Measurements from ENCODE around the gene ARHGEF26.
"Not testable (repeated sequence)": the region's sequence is repeated elsewhere in the genome, so short reads cannot be mapped to it uniquely, and the experiment has no call there.

Gene ARHGEF26, protein sequence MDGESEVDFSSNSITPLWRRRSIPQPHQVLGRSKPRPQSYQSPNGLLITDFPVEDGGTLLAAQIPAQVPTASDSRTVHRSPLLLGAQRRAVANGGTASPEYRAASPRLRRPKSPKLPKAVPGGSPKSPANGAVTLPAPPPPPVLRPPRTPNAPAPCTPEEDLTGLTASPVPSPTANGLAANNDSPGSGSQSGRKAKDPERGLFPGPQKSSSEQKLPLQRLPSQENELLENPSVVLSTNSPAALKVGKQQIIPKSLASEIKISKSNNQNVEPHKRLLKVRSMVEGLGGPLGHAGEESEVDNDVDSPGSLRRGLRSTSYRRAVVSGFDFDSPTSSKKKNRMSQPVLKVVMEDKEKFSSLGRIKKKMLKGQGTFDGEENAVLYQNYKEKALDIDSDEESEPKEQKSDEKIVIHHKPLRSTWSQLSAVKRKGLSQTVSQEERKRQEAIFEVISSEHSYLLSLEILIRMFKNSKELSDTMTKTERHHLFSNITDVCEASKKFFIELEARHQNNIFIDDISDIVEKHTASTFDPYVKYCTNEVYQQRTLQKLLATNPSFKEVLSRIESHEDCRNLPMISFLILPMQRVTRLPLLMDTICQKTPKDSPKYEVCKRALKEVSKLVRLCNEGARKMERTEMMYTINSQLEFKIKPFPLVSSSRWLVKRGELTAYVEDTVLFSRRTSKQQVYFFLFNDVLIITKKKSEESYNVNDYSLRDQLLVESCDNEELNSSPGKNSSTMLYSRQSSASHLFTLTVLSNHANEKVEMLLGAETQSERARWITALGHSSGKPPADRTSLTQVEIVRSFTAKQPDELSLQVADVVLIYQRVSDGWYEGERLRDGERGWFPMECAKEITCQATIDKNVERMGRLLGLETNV

DNA sequence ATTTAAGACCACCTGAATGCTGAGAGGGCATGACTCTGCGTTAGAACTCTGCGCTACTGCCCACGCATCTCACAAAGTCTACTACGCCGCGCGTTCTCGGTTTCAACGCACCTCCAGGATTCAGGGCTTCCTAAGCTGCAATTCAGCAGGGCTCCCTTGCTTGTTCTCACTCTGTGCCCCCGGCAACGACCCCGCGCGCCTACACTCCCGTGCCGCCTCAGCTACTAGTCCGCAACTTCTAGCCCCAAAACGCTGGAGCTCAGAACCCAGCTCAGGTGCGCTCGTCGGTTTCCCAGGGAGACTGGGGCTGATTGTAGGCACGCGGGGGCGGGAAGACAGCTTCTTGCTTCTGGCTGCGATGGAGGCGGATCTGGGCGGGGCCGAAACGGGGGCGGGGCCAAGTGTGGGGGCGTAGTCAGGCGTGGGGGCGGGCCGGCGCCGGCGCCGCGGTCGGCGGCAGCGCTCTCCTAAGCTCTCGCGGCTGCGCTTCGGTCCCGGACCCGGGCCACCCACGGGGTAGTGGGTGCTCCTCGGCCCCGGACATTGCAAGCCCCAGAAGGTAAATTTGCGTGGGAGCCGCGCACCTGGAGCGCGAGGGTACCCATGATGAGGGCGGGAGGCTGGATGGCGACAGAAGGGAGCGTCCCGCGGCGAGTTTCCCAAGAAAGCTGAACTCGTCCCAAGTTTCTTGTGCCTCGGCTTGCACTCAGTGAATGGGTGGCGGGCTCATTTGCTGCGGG, at the start of gene ARHGEF26:
TSS of gene ARHGEF26 (plus strand) at position 430 of the 740 bp plus-strand sequence. CDS start 603 bp downstream, outside the sequence.
- DNase-seq (ENCODE audit: low read depth, low spot score), result peak; percentile 6

DNA sequence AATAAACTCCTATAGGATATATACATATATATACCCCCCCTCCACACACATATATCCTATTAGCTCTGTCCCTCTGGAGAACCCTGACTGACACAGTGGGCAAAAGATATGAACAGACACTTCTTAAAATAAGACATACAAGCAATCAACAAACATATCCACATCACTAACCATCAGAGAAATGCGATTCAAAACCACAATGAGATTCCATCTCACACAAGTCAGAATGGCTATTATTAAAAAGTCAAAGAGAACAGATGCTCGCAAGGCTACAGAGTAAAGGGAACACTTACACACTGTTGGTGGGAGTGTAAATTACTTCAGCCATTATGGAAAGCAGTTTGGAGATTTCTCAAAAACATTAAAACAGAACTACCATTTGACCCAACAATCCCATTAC, 46.2 kb upstream of the ARHGEF26 start:
- DNase-seq (ENCODE audit: low read depth, low spot score), result no peak

GRCh38 chr3:154078672-154079071, 42.5 kb upstream of the ARHGEF26 start:
- no peak for DNase-seq (ENCODE audit: low read depth, low spot score)

GRCh38 chr3:154081305-154081704, 39.9 kb upstream of the ARHGEF26 start:
- no peak for DNase-seq (ENCODE audit: low read depth, low spot score)

- DNase-seq (ENCODE audit: low read depth, low spot score), result no peak
Measured at GRCh38 chr3:154085071-154085470, 36.1 kb upstream of the ARHGEF26 start.

GRCh38 chr3:154085799-154086198, 35.4 kb upstream of the ARHGEF26 start:
- no peak for DNase-seq (ENCODE audit: low read depth, low spot score)

GRCh38 chr3:154086286-154086685, 34.9 kb upstream of the ARHGEF26 start:
- no peak for DNase-seq (ENCODE audit: low read depth, low spot score)

- DNase-seq (ENCODE audit: low read depth, low spot score), result not testable (repeated sequence)
Measured at GRCh38 chr3:154087756-154088480, 33.3 kb upstream of the ARHGEF26 start.

GRCh38 chr3:154089421-154090420, 31.5 kb upstream of the ARHGEF26 start:
- no peak for DNase-seq (ENCODE audit: low read depth, low spot score)

DNA sequence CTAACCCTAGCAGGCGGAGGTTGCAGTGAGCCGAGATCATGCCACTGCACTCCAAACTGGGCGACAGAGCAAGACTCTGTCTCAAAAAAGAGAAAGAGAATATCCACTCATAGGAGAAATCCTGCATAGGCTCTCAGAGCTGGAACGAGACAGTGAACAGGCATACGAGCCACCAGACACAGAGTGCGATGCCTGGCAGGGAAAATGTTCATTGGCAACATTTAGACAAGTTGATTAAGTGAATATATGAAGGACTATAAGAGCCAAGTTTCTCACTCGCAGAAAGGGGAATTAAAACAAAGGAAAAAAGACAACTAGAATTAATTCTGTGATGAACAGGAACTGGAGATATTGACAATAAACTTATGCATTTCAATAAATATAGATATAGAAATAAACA, 27.1 kb upstream of the ARHGEF26 start:
- no peak for DNase-seq (ENCODE audit: low read depth, low spot score)

DNA sequence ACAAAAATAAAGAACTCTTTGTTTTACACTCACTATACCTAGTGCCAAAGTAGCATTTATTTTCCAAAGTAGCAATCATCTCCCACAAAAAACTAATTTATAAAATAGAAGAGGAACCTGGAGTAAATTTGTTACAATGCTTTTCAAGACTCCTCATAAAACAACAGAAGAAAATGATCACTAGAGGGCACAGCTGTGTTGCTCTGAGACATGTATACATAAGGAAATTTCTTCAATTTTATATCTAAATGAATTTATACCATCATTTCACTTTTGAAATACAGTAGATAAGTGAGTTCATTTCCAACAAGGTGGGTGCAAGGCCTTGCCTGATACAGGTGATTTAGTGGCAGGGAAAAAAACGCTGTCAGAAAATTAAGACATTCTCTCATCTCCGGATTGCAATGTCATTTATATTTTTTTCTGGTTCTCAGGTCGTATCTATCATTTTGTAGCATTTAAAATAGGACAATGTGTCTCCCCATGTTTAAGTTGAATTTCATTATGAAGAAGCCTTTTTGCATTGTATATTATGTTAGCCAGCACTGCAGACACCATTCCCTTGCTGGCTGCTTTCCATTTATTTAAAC, 25.3 kb upstream of the ARHGEF26 start:
- no peak for DNase-seq (ENCODE audit: low read depth, low spot score)

DNA sequence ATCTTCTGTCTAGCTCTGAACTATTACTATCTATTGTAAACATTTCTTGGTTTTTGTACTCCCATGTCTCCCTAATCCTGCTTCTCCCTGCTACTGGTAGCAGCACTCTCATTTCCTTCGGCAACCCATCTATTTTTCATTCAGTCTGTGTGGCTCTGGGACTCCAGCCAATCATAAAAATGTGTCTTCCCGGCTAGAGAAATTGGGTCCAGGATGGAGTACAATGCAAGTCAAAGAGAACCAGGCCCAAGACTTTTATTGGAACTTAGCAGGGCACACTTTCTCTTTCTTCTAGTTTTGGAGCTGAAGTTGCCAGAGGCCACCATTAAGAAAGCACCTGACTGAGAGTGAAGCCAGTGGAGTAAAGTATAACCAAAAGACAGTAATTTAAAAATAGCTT, 22.8 kb upstream of the ARHGEF26 start:
- DNase-seq (ENCODE audit: low read depth, low spot score), result no peak

GRCh38 chr3:154100556-154100955, 20.6 kb upstream of the ARHGEF26 start:
- no peak for DNase-seq (ENCODE audit: low read depth, low spot score)

DNA sequence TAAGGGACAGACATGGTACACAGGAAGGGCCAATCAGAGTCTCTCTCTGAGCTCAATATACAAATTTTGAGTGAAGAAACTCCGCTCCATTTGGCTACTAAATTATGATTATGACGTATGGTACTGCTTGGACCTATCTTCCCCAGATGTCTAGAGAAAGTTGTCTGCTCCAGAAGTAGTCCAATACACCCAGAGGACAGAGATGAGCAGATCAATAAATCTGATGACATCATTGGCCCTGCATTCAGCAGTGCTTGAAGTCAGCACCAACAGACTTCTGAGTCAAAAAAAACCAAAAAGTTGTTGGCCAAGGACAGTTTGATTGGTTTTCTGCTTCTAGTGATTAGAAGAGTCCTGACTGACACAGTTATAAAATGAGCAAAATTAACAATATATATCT, 19.9 kb upstream of the ARHGEF26 start:
- no peak for DNase-seq (ENCODE audit: low read depth, low spot score)

- no peak for DNase-seq (ENCODE audit: low read depth, low spot score)
Measured at GRCh38 chr3:154102225-154102624, 19.0 kb upstream of the ARHGEF26 start.

GRCh38 chr3:154105218-154105975, 15.8 kb upstream of the ARHGEF26 start:
- no peak for DNase-seq (ENCODE audit: low read depth, low spot score)

GRCh38 chr3:154111365-154111935, 9.7 kb upstream of the ARHGEF26 start:
- no peak for DNase-seq (ENCODE audit: low read depth, low spot score)

GRCh38 chr3:154112146-154112852, 8.9 kb upstream of the ARHGEF26 start:
- no peak for DNase-seq (ENCODE audit: low read depth, low spot score)
